Thyroid gland (tissue), 4 donors: ENCODE measurements around the gene DCP2. TPM values are rescaled to one million over a fixed set of nuclear protein-coding genes. Genes with fewer than 3 reads are reported as not detected.
"Not testable (repeated sequence)": the region's sequence is repeated elsewhere in the genome, so short reads cannot be mapped to it uniquely, and the experiment has no call there.

Experiments
- DNase-seq, 2 donors: peaks; one replicate each; pipeline ENCODE4 v3.0.0-alpha.2; 2019
- H3K27ac ChIP-seq, 3 donors: fragments of 200-600 bp; sonication (generic); 1 replicate in 2 of 3; 2 replicates in 1 of 3; pipeline ENCODE4 v1.5.1; 2016 to 2019; ENCODE audit warnings: mild to moderate bottlenecking in 1 of 3, moderate library complexity in 1 of 3
- H3K27me3 ChIP-seq: fragments of 200-600 bp; sonication (generic); one replicate; pipeline ENCODE4 v1.5.1; 2019
- H3K36me3 ChIP-seq, 2 donors: fragments of 200-600 bp; sonication (generic); one replicate each; pipeline ENCODE4 v1.5.1; 2016 to 2019
- H3K4me1 ChIP-seq, 2 donors: fragments of 200-600 bp; sonication (generic); one replicate each; pipeline ENCODE4 v1.5.1; 2017 to 2019
- H3K4me3 ChIP-seq, 3 donors: fragments of 200-600 bp; sonication (generic); replicated peaks in 1 of 3; 1 replicate in 2 of 3; 2 replicates in 1 of 3; pipeline ENCODE4 v1.5.1; 2016; ENCODE audit warnings: mild to moderate bottlenecking in 1 of 3
- H3K9me3 ChIP-seq: fragments of 200-600 bp; sonication (generic); one replicate; pipeline ENCODE4 v1.5.1; 2017
- POLR2A ChIP-seq, 2 donors: fragments of 450-650 bp; IDR thresholded peaks; one replicate each; pipeline ENCODE4 v1.6.1; 2017; ENCODE audit warnings: antibody characterized with exemption in 2 of 2, mild to moderate bottlenecking in 2 of 2, moderate library complexity in 1 of 2
- WGBS, 2 donors: methylation state at CpG; one replicate each; pipeline ENCODE4 v1.1.5; 2017; 5-methylcytosine and 5-hydroxymethylcytosine counted together
- intact Hi-C: fragments of 100-400 bp; cut with DNase I; formaldehyde crosslinking; loops from one replicate; pipeline ENCODE4 v1.15.1; 2023
- total RNA-seq, 4 donors: library from RNA; depleted of rRNA; stranded (reverse); fragments of >200 nt; gene quantifications; one replicate each; pipeline ENCODE4 v1.2.3, GENCODE V29; 2016
- TF ChIP-seq, protein P1 (sequence below), 6 experiments: fragments of 200-600 bp in 3 of 6; fragments of 450-650 bp in 3 of 6; sonication (generic) in 3 of 6; IDR thresholded peaks; one replicate each; pipeline ENCODE4 v1.5.1; 2016 to 2019; ENCODE audit warnings: antibody characterized with exemption in 6 of 6, mild to moderate bottlenecking in 2 of 6, inconsistent platforms in 1 of 6, moderate library complexity in 1 of 6

DCP2 gene
- total RNA-seq, 4 donors from 2014 or later = 26.2 to 34.5 (median 27.5) TPM

DNA sequence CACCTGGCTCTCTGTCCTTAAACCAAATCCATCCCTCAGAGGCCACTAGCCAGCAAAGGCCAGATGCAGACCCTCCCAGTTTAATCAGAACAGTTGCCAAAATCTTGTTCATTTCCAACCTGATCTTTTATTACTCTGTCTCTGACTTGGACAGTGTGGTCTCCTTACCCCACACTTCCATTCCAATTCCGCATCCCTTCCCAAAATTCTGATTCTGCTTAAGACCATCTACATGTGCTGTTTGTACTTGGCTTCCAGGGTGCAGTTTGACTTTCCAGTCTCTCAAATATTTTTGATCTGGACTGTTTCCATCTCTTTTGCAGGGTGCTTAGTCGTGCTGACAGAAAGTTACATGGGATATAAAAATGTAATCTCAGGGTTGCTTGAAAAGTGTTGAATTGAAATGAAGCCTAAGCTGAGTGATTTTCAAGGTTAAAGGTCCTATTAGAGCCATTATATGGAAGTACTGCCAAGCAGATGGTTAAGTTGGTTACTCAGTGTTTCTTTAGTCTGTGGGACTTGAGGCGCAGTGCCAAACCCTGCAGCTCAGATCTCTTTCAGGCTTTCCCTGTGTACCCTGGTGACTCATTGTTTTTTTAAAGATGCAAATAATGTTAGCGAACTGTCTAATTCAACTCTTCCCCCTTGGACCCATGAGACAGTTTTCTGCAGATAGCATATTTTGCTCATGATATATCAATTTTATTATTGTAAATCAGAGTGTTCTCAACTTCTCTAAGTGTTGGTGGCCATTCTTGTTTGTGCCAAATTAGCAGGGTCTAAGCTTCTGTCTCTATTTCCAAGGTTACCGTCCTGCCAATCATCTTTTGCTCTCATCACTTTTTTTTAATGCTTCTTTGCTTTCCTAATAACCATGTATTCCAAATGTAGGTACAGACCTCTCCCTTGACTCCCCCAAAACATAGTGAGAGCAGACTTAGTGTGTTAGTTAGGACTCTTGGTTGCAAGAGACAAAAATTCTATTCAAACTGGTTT lies 18.2 kb upstream of the DCP2 start:
- Histone ChIP-seq H3K9me3 (no peaks in the 10 kb centered on the region), H3K27ac (peak overlapping the region; percentile 19 to 36 (median 24)), H3K36me3 (no peaks in the 10 kb centered on the region), H3K4me1 (peaks cover 14 to 25% of the 10 kb centered on the region in 2 donors), H3K4me3 (no peak overlapping the region), H3K27me3 (no peaks in the 10 kb centered on the region)
- peak; percentile 89 to 93 for DNase-seq
- TF ChIP-seq, protein P1, sequence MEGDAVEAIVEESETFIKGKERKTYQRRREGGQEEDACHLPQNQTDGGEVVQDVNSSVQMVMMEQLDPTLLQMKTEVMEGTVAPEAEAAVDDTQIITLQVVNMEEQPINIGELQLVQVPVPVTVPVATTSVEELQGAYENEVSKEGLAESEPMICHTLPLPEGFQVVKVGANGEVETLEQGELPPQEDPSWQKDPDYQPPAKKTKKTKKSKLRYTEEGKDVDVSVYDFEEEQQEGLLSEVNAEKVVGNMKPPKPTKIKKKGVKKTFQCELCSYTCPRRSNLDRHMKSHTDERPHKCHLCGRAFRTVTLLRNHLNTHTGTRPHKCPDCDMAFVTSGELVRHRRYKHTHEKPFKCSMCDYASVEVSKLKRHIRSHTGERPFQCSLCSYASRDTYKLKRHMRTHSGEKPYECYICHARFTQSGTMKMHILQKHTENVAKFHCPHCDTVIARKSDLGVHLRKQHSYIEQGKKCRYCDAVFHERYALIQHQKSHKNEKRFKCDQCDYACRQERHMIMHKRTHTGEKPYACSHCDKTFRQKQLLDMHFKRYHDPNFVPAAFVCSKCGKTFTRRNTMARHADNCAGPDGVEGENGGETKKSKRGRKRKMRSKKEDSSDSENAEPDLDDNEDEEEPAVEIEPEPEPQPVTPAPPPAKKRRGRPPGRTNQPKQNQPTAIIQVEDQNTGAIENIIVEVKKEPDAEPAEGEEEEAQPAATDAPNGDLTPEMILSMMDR (IDR thresholded peaks at IDR 0.05) = no peak
- TF ChIP-seq POLR2A (IDR thresholded peaks at IDR 0.05) = no peak
- 33 to 41% methylated on average over 5 of the region's 5 CpGs for WGBS, 2 donors
- intact Hi-C loops = no loop called here

DNA sequence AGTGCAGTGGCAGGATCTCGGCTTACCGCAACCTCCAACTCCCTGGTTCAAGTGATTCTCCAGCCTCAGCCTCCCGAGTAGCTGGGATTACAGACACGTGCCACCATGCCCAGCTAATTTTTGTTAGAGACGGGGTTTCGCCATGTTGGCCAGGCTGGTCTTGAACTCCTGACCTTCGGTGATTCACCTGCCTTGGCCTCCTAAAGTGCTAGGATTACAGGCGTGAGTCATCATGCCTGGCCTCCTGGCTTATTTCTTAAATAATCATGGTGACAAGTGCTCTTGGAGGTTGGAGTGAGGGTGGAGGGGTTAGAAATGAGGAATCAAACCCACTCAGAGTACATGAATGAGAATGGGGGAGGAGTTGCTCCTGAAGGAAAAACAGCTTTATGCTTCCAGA lies 16.7 kb upstream of the DCP2 start:
- H3K27ac ChIP-seq, H3K4me3 ChIP-seq, H3K27me3 ChIP-seq, intact Hi-C loops, H3K36me3 ChIP-seq, H3K9me3 ChIP-seq, DNase-seq: not testable (repeated sequence)
- H3K4me1 ChIP-seq = peaks cover 14 to 25% of the 10 kb centered on the region in 2 donors
- WGBS, 2 donors = 90 to 97% methylated on average over 8 of the region's 8 CpGs

DNA sequence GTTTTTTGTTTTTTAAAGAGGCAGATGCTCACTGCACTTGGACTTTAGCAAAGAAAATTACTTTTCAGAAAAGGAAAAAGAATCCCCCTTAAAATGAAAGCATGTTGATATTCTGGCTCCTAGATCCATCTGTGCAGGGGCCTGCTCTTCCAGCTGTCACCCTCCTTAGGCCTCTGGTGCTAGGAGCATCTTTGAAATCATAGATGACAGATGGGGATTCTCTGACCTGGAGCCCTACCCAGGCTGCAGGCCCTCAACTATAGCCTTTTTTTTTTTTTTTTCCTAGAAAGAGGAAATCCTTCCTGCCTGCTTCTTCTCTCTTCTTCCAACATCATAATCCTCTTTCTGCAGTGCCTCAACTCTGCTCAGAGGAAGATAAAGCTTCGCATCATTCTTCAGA lies 16.3 kb upstream of the DCP2 start:
- intact Hi-C loops = no loop called here
- Histone ChIP-seq H3K4me1 (peaks cover 14 to 25% of the 10 kb centered on the region in 2 donors), H3K27ac (no peak overlapping the region), H3K4me3 (no peak overlapping the region), H3K36me3 (no peaks in the 10 kb centered on the region), H3K9me3 (no peaks in the 10 kb centered on the region), H3K27me3 (no peaks in the 10 kb centered on the region)
- TF ChIP-seq, protein P1 (IDR thresholded peaks at IDR 0.05) = no peak
- no peak for TF ChIP-seq POLR2A (IDR thresholded peaks at IDR 0.05)
- 100% methylated on average over 1 of the region's 1 CpG for WGBS, 2 donors
- DNase-seq = no peak

DNA sequence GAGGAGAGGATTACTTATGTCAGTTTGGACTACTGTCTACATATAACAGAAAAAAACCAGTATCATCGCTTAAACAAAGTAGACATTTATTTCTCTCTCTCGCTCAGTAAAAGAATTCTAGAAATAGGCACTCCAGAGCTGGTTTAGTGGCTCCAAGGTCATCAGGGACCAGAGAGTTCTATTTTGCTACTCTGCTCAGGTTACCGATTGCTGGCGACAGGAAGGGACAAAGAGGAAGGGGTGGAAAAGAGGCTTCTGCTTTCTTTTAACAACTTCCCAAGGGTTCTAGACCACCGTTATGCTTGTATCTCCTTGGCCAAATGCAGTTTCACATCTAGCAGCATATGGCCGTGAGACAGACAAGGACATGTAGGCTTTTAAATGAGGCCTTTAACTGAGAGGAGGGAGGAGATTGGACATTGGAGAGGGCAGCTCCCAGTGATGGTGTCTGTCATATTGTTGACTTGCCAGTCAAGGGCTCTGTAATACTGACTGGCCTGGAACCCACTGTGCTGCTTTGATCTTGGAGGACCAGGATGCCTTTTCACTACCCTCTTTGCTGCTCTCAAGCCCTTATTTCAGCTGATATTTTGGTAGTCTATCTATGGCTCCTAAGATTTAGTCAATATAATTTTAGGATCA lies 15.6 kb upstream of the DCP2 start:
- Histone ChIP-seq H3K4me1 (peaks cover 14 to 25% of the 10 kb centered on the region in 2 donors), H3K27ac (no peak overlapping the region), H3K9me3 (no peaks in the 10 kb centered on the region), H3K4me3 (no peak overlapping the region), H3K36me3 (no peaks in the 10 kb centered on the region), H3K27me3 (no peaks in the 10 kb centered on the region)
- intact Hi-C loops = no loop called here
- no peak for TF ChIP-seq POLR2A (IDR thresholded peaks at IDR 0.05)
- TF ChIP-seq, protein P1 (IDR thresholded peaks at IDR 0.05) = no peak
- WGBS, 2 donors = 95 to 97% methylated on average over 6 of the region's 6 CpGs
- DNase-seq = no peak

DNA sequence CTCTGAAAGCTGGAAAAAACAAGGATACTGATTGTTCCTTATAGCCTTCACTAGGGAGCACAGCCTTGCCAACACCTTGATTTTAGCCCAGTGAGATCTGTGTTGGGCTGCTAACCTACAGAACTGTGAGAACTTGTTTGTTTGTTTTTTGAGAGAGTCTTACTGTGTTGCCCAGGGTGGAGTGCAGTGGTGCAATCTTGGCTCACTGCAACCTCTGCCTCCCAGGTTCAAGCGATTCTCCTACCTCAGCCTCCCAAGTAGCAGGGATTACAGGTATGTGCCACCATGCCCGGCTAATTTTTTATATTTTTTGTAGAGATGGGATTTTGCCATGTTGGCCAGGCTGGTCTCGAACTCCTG lies 13.2 kb upstream of the DCP2 start:
- DNase-seq, H3K9me3 ChIP-seq, H3K4me3 ChIP-seq, H3K36me3 ChIP-seq, H3K27me3 ChIP-seq, intact Hi-C loops, H3K27ac ChIP-seq: not testable (repeated sequence)
- H3K4me1 ChIP-seq = peaks cover 0 to 12% of the 10 kb centered on the region in 2 donors
- 91 to 97% methylated on average over 3 of the region's 3 CpGs for WGBS, 2 donors
